Caki2 (cell line): ENCODE data around the gene C16orf86. TPM values are rescaled to one million over a fixed set of nuclear protein-coding genes. Genes with fewer than 3 reads are reported as not detected.

ENCODE experiments used
- DNase-seq: peaks from one replicate; pipeline ENCODE4 v3.0.0-alpha.2; 2015; ENCODE audit warnings: low read depth
- in situ Hi-C: cut with HindIII; loops from 2 replicates; pipeline ENCODE4 v1.10.0; 2016; ENCODE audit warnings: low sequenced_read_pairs, low pct_unique_long_range_greater_than_20kb, mixed read lengths
- total RNA-seq: library from RNA; depleted of rRNA; stranded (reverse); fragments of >200 nt; shearing (Covaris generic); gene quantifications from 2 replicates; pipeline ENCODE4 v1.2.3, GENCODE V29; 2014; ENCODE audit warnings: low replicate concordance

Gene C16orf86
- total RNA-seq, 1 experiment from 2014 or later = not detected

DNA sequence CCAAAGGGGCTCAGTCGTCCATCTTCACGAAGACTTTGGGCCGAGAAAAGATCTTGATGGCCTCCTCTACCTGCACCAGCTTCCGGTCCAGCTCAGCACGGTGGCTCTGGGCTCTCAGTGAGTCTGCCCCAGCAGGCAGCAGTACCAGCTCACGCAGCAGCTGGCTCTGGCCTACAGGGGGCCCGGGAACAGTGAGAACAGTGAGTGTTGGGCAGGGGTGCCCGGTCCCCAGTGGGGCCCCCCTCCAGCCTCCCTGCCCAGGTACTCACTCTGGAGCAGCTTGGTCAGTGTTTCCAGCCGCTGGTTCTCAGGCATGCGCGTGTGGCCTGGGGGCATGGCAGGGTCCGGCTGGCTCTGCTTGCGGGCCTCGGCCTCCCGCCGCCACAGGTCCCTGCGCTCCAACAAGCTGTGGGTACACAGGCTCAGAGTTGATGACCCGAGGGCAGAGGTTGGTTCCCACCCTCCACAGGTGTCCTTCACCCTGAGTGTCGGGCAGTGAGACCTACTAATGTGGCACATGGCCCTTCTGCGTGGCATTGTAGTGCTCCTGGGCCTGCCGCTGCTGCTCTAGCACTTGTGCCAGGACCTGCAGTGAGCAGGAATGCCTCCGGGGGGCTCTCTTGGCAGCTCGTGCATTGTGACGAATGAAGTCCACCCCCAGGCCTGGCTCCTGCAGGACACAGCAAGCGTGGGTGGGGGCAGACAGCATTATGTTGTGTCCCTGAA lies 3.3 kb upstream of the C16orf86 start:
- no peak for DNase-seq
- in situ Hi-C loops = no loop called here

GRCh38 chr16:67663877-67664222 lies 2.8 kb upstream of the C16orf86 start:
- in situ Hi-C loops = no loop called here

DNA sequence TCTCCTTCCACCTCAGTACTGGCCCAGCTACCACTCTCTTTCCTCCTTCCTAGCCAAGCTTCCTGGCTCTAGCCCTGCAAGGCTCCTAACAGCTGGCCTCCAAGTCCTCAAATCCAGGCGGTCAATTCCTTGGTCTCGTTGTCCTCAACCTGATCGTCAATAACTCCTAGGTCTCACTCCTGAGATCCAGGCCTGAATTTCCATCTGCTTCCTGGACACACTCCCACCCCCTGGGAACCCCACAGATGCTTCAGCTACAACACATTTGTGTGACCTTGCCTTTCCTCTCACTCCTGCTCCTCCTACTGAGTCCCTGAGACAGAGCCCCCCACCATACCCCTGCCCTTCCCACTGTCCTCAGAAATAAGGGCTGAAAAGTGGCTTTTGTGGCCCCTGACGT lies 2.4 kb upstream of the C16orf86 start:
- no peak for DNase-seq
- in situ Hi-C loops = no loop called here

More at GRCh38 chr16:67663877-67664222, 2.8 kb upstream of the C16orf86 start:
- DNase-seq = no peak

- in situ Hi-C loops = no loop called here
- DNase-seq = no peak
These were observed 1.7 kb upstream of the C16orf86 start for GRCh38 chr16:67664871-67665270.

- in situ Hi-C loops = no loop called here
- no peak for DNase-seq
These were observed 1.0 kb upstream of the C16orf86 start for GRCh38 chr16:67665598-67665997.

- in situ Hi-C loops = no loop called here
- no peak for DNase-seq
These were observed 522 bp upstream of the C16orf86 start for GRCh38 chr16:67666032-67666551.

DNA sequence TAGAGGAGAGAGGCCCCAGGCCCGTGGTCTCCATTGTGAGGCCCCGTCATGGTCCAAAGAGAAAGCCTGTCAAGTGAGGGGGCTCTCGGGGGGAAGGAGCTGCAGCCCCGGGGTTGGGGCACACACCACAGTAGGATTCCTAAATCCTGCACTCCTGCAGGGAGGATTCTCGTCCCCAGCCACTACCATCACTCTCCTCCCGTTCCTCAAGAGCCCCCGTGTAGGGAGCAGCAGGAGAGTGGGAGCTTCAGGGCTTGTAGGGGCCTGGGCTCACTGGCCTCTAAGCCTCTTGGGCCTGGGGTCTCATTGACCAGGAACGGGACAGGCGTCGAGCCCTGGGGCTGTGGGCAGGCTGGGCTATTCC lies 821 bp downstream of the C16orf86 start:
- in situ Hi-C loops = no loop called here
- DNase-seq = no peak

- in situ Hi-C loops = no loop called here
- peak; percentile 27 for DNase-seq
These were observed 1.3 kb downstream of the C16orf86 start for GRCh38 chr16:67667817-67668494.

- in situ Hi-C loops = no loop called here
- DNase-seq = no peak
These were observed 2.0 kb downstream of the C16orf86 start for GRCh38 chr16:67668495-67669157.

DNA sequence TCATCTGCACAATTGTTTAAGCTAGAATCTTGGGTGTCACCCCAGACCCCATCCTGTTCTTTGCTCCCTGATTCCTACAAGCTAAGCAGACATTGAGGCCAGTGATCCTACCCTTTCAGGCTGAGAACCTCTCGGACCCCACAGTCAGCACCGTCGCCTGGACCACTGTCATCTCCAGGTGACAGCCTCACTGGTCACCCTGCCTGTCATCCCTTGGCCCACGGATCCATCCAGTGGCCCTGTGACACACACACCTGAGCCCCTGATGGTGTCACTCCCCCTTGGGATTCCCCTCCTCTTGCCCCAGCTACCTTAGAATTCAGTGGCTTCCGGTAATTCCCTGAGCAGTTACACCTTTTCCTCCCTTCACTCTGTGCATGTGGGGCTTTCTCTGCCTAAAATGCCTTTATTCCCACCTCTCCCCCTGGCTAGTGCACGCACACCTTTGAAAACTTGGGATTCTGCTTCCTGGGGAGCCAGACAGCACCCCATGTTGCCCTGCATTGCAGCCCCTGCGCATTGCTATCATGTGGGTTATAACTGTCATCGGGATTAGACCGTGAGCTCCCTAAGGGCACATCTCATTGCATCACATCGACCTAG lies 3.0 kb downstream of the C16orf86 start:
- in situ Hi-C loops = no loop called here
- DNase-seq = no peak

DNA sequence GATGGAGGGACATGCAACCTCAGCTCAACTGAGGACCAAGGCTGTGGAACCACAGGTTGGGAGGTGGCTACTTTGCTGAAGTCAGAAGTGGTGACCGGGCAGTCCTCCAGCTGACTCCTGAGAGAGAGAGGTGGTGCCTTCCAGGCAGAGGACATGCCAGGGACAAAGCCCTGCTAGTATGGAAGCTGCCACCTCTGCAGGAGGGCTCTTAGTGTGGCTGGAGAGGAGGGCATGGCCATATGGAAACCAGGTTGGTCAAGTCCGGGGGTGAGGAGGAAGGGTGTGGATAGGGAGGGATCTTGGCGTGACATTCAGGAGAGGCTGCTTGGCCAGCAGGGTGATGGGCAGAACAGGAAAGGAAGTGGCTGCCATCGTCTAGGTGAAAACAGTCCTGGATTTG lies 5.7 kb downstream of the C16orf86 start:
- DNase-seq = no peak
- in situ Hi-C loops = no loop called here

DNA sequence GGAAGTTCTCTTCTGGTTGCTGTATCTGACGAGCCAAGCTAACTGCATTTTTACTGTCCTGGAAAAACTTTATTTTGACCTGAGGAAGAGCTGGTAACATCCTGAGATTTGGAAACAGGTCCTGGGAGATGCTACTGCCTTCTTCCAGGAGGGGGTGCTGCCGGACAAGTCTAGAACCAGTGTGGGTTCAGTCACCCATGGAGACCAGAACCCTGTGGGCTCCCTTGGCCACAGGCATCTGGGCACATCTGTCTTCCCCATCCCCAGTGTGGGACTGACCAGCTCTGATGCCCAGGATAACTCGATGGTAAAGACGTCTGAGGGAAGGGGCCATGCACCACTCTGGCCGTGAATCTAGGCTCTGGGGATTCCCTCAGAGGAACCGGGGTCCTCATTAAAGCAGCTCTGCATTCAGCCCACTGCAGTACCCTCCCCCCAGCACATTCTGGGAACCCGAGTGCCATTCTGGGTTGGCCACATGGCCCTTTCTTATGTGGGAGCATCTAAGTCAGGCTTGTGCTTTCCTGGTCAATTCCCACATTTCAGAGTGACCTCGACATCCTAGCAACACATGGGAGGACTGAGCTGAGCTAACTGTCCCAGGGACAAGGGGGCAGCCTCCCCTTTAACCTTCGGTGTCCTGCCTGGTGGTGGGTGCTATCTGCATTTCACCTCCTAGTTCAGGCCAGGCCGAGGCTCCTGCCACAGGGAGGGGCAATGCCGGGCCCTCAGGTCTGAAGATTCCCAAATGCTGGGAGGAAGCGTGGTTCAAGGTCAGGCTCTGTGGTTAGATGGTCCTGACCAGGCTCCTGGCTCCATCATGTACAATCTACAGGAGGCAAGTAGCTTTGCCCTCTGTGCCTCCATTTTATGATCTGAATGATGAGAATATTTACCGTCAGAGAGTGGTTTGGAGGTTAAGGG lies 6.4 kb downstream of the C16orf86 start:
- in situ Hi-C loops = no loop called here
- peak; percentile 31 for DNase-seq

DNA sequence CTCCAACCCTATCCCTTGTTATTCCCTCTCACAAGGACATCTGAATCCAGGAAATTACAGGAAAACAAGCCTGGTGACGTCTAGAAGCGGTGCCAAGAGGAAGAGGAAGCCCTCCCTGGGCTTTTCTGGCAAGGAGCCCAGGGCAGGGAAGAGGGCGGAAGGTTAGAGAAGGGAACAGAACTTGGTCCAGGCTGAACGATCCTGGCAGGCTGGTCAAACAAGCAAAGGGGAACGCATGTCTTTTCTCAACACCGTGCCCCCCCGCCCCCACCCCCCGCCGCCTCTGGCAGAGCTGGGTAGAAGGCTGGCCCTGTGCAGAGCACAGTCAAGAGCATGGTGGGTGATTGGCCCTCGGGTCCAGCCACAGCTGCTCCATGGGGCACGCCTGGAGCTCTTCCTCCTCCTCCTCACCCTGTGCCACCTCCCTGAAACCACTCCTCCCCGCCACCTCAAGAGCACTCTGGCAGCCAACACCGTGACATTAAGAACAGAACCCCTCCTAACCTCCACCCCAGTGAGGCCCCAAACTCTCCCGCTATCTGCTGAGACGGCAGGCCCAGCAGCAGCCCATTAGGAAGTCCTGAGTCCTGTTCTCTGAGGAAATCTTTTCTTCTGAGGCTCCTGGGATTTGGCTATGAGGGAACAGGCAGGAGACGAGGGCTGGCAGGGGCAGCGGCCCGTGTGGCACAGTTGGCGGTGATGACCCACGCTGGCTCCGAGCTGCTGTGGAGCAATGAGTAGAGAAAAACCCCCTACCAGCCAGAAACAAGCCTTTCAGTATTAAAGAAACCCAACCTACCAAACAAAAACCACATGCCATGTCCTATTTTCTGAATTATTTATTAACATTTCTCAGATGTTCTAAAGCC lies 7.3 kb downstream of the C16orf86 start:
- in situ Hi-C loops = no loop called here

GRCh38 chr16:67674851-67675578 lies 8.4 kb downstream of the C16orf86 start:
- in situ Hi-C loops = no loop called here
- no peak for DNase-seq

More for the DNA sequence above, 7.3 kb downstream of the C16orf86 start:
- no peak for DNase-seq

DNA sequence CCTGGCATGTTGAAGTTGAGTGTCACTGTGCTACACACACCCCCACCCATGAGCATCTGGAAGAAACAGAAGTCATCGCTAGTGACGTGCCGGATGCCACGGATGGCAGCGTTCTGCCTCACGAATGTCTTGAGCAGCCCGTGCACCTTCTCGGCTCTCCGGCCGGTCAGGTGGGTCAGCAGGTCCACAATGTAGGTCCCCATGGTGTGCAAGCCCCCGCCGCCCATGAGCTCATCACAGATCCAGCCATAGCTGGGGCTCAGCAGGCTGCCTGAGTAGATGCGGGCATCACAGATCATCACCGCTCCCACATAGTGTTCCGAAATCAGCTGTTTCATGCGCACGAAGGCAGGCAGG lies 8.9 kb downstream of the C16orf86 start:
- no peak for DNase-seq
- in situ Hi-C loops = no loop called here

GRCh38 chr16:67675999-67676398 lies 9.4 kb downstream of the C16orf86 start:
- in situ Hi-C loops = no loop called here
- DNase-seq = no peak

DNA sequence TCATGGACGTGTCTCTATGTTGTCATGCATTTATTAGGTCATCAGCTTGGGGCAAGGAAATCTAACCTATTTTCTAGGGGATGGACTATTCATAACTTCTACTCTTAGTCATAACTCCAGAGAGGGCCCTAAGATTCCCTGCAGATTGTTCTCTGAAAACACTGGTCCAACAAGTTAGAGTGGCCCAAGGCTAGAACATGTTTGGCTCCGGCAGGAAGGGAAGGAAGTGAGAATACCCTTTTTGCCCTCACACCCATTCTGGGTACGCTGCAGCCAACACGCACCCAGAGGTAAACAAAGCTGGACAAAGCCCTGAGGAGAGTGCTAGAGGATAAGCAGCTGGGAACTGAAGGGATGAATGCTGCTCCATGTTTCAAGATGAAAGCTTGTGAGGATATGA lies 9.9 kb downstream of the C16orf86 start:
- in situ Hi-C loops = no loop called here
- DNase-seq = no peak
